Neural cell (in vitro differentiated cells): ENCODE measurements around the gene APOBR.

Experiments
- CTCF ChIP-seq: fragments of 450-650 bp; IDR thresholded peaks from 2 replicates; pipeline ENCODE4 v1.5.1; 2014; ENCODE audit warnings: antibody characterized with exemption, mild to moderate bottlenecking, moderate library complexity; ENCODE audit not compliant: poor library complexity, severe bottlenecking
- REST ChIP-seq: IDR thresholded peaks from 2 replicates; pipeline ENCODE4 v1.6.1; 2012; ENCODE audit warnings: borderline replicate concordance
- SMC3 ChIP-seq: fragments of 450-650 bp; conservative IDR thresholded peaks from 2 replicates; pipeline ENCODE4 v1.6.1; 2014; ENCODE audit warnings: antibody characterized with exemption, mild to moderate bottlenecking, moderate library complexity; ENCODE audit not compliant: poor library complexity

GRCh38 chr16:28540346-28540745, 45.9 kb downstream of the APOBR start:
- no peak for TF ChIP-seq SMC3
- no peak for TF ChIP-seq CTCF
- no peak for TF ChIP-seq REST
